DND-41 (cell line): ENCODE data around the gene GMPPA.

Experiments
- CTCF ChIP-seq: IDR thresholded peaks from 2 replicates; pipeline ENCODE4 v1.5.1; 2012; ENCODE audit warnings: borderline replicate concordance, low read length, moderate library complexity, mild to moderate bottlenecking; ENCODE audit not compliant: poor library complexity, severe bottlenecking; ENCODE audit errors: extremely low read depth
- EZH2 ChIP-seq: IDR thresholded peaks from 3 replicates; pipeline ENCODE4 v1.6.1; 2012; ENCODE audit warnings: borderline replicate concordance, low read depth, mild to moderate bottlenecking, moderate library complexity, low read length, inconsistent platforms; ENCODE audit not compliant: severe bottlenecking

- TF ChIP-seq CTCF, result no peak
- no peak for TF ChIP-seq EZH2
Observed at GRCh38 chr2:219490186-219490585, 8.5 kb upstream of the GMPPA start.
